Spleen (tissue), 11 donors: ENCODE results near the gene SH3BP4. TPM values are rescaled to one million over a fixed set of nuclear protein-coding genes. Genes with fewer than 3 reads are reported as not detected.

ENCODE experiments used
- DNase-seq: peaks from one replicate; pipeline ENCODE4 v3.0.0-alpha.2; 2020
- H3K27ac ChIP-seq, 8 donors: fragments of 200-600 bp; sonication (generic) in 7 of 8; 1 replicate in 4 of 8; 2 replicates in 4 of 8; pipeline versions ENCODE4 v1.5.0 to v1.8.0; 2016 to 2021; ENCODE audit warnings: inconsistent platforms in 4 of 8, mild to moderate bottlenecking in 4 of 8, moderate library complexity in 1 of 8
- H3K27me3 ChIP-seq, 7 donors: fragments of 200-600 bp; sonication (generic) in 6 of 7; replicated peaks in 1 of 7; 1 replicate in 4 of 7; 2 replicates in 3 of 7; pipeline versions ENCODE4 v1.5.0 to v1.8.0; 2016 to 2021; ENCODE audit warnings: inconsistent platforms in 3 of 7, mild to moderate bottlenecking in 1 of 7
- H3K36me3 ChIP-seq, 6 donors: fragments of 200-600 bp; sonication (generic) in 5 of 6; 1 replicate in 4 of 6; 2 replicates in 2 of 6; pipeline versions ENCODE4 v1.5.0 to v1.8.0; 2016 to 2021; ENCODE audit warnings: inconsistent platforms in 2 of 6
- H3K4me1 ChIP-seq, 6 donors: fragments of 200-600 bp; sonication (generic) in 5 of 6; 1 replicate in 3 of 6; 2 replicates in 3 of 6; pipeline versions ENCODE4 v1.5.0 to v1.8.0; 2016 to 2021; ENCODE audit warnings: inconsistent platforms in 3 of 6
- H3K4me3 ChIP-seq, 8 donors: fragments of 200-600 bp; sonication (generic) in 7 of 8; 1 replicate in 4 of 8; 2 replicates in 4 of 8; pipeline versions ENCODE4 v1.5.0 to v1.8.0; 2016 to 2021; ENCODE audit warnings: inconsistent platforms in 4 of 8, mild to moderate bottlenecking in 4 of 8, moderate library complexity in 2 of 8
- H3K9me3 ChIP-seq, 8 donors: fragments of 200-600 bp; sonication (generic) in 7 of 8; 1 replicate in 4 of 8; 2 replicates in 4 of 8; pipeline versions ENCODE4 v1.5.0 to v1.8.0; 2016 to 2021; ENCODE audit warnings: inconsistent platforms in 4 of 8
- CTCF ChIP-seq, 11 experiments: fragments of 200-600 bp in 7 of 11; fragments of 450-650 bp in 4 of 11; sonication (generic) in 4 of 11; IDR thresholded peaks in 8 of 11; conservative IDR thresholded peaks in 3 of 11; 1 replicate in 7 of 11; 2 replicates in 4 of 11; pipeline versions ENCODE4 v1.4.0 to v1.8.0; 2016 to 2021; ENCODE audit warnings: antibody characterized with exemption in 11 of 11, inconsistent platforms in 4 of 11, mild to moderate bottlenecking in 1 of 11
- POLR2A ChIP-seq, 3 donors: fragments of 450-650 bp; IDR thresholded peaks; one replicate each; pipeline ENCODE4 v1.5.1; 2017; ENCODE audit warnings: antibody characterized with exemption in 3 of 3, mild to moderate bottlenecking in 1 of 3
- POLR2AphosphoS5 ChIP-seq, 3 donors: sonication (generic); formaldehyde crosslinking; IDR thresholded peaks; one replicate each; pipeline ENCODE4 v1.5.1; 2017; ENCODE audit warnings: antibody characterized with exemption in 3 of 3
- WGBS, 5 donors: extraction: QIAGEN DNeasy Blood & Tissue Kit in 3 of 5; methylation state at CpG; one replicate each; pipeline versions ENCODE4 v1.1.5 to v1.1.7; 2013 to 2018; 5-methylcytosine and 5-hydroxymethylcytosine counted together
- intact Hi-C: fragments of 100-400 bp; cut with DNase I; formaldehyde crosslinking; loops from one replicate; pipeline ENCODE4 v1.15.0; 2023; ENCODE audit warnings: low total_unique reads
- polyA plus RNA-seq, 3 donors: library from polyadenylated mRNA; stranded (reverse); fragments of 200-250 nt; gene quantifications; one replicate each; pipeline ENCODE4 v1.2.1, GENCODE V29; 2013
- total RNA-seq, 7 donors: library from RNA; depleted of rRNA in 3 of 7; stranded (reverse); fragments of >200 nt in 3 of 7; fragmentation: NEBNext Ultra II Directional in 4 of 7; extraction: Animal tissue kit (Norgen Biotek cat#: 25700) in 4 of 7; gene quantifications; one replicate each; pipeline versions ENCODE4 v1.1.0 to v1.2.1, GENCODE V29; 2016 to 2021
- donor health status: healthy with polysubstance abuse.
- donor health status: DM: no; HTN: no; CAD: no; lungs with moderate emphysema.
- donor health status: DM: no; HTN: no; CAD: no.
- donor health status: Bipolar disorder and iron deficiency.
- donor health status: healthy.
- donor health status: DM: no; HTN: no; CAD: no.
- donor health status: DM: yes; HTN: yes; CAD: no.

SH3BP4 gene
- total and polyA plus RNA-seq, 10 donors, result 2.3 to 21.0 (median 12.4) TPM

DNA sequence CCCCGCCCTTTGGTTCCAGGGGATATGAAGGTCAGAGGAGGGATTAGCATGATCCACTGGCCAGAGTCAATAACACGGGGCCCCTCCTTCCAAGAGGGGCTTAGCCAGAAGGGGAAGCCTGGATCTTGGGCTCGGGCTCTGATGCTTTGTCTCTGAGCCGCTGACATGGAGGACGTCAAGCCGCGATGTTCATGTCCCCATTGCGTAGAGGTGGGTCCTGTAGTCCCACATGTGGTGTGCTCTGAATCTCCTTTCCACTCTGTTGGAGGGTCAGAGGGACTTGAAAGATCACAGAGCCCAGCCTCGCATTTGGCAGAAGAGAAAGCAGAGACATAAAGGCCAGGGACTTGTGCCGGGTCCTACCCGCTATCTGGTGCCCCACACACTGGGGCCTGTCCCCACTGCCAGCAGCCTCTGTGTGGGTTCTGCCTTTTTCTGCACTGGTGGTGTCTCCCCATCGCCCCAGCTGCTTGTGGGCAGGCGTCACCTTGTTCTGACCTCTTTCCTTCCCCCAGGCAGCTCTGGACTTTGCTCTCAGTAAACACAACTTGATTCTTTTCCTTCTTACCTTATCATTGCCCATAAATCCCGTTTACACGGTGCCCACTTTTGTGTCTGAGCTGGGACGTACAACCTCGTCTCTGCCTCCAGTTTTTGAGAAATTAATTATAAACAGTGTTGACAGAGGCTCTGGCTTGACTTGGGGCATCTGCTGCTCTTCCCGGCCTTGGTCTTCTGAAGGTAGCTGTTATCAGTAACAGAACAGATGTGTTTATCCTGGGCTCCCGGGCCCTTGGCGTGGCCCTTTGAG is 48.8 kb downstream of the SH3BP4 start:
- WGBS, 5 donors, result 78 to 87% (median 83%) methylated on average over 15 to 20 of the region's 20 CpGs
- TF ChIP-seq POLR2AphosphoS5 (IDR thresholded peaks at IDR 0.05) (no peak), CTCF (IDR thresholded peaks at IDR 0.05 in 8 of 11, conservative IDR thresholded peaks at IDR 0.05 in 3 of 11) (no peak), POLR2A (IDR thresholded peaks at IDR 0.05) (no peak)
- no peak for DNase-seq
- Histone ChIP-seq H3K27ac (no peak overlapping the region), H3K4me3 (no peak overlapping the region), H3K4me1 (peaks cover 0 to 5% (median 0%) of the 10 kb centered on the region in 6 donors), H3K36me3 (no peaks in the 10 kb centered on the region), H3K27me3 (no peaks in the 10 kb centered on the region), H3K9me3 (no peaks in the 10 kb centered on the region)
- intact Hi-C loops, result no loop called here

- TF ChIP-seq POLR2A (IDR thresholded peaks at IDR 0.05) (no peak), POLR2AphosphoS5 (IDR thresholded peaks at IDR 0.05) (no peak), CTCF (IDR thresholded peaks at IDR 0.05 in 8 of 11, conservative IDR thresholded peaks at IDR 0.05 in 3 of 11) (no peak)
- no peaks in the 10 kb centered on the region for H3K27me3 ChIP-seq
- H3K27ac ChIP-seq, result no peak overlapping the region
- WGBS, 5 donors, result 86 to 91% (median 91%) methylated on average over 25 of the region's 25 CpGs
- H3K4me1 ChIP-seq, result peaks cover 0 to 5% (median 0%) of the 10 kb centered on the region in 6 donors
- no peaks in the 10 kb centered on the region for H3K36me3 ChIP-seq
- DNase-seq, result no peak
- no peak overlapping the region for H3K4me3 ChIP-seq
- no peaks in the 10 kb centered on the region for H3K9me3 ChIP-seq
- intact Hi-C loops, result no loop called here
Measured at GRCh38 chr2:235001237-235002133, 49.7 kb downstream of the SH3BP4 start.

DNA sequence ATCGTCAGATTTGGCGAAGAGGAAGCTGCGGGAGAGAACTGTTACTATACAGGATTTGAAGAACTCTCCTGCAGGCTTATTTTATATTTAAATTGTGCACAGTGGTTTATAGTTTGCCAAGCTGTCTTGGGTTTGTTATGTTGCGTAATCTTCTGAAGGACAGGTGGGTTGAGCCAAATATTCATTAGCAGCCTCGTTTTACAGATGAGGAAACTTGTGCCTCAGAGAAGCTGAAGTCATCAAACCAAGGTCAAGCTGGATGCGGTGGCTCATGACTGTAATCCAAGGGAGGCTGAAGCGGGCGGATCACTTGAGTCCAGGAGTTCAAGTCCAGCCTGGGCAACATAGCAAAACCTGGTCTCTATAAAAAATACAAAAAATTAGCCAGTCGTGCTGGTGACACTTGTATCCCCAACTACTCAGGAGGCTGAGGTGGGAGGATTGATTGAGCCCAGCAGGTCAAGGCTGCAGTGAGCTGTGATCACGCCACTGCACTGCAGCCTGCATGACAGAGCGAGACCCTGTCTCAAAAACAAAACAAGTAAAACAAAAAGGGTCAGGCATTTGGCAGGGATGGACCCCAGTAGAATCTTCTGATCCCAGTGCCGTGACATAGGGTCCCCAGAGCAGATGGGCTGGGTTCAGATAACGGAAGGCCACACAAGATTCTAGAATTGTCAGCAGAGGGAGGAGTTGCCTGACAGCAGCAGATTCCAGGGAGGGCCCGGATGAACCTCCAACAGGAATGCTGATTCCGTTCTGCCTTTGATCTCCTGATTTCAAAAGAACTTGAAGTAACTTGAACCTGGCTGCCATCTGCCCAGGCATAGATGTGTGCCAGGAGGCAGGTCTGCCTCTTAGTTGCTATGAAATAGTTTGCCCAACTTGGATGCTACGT is 50.6 kb downstream of the SH3BP4 start:
- H3K9me3 ChIP-seq, result no peaks in the 10 kb centered on the region
- no peaks in the 10 kb centered on the region for H3K27me3 ChIP-seq
- DNase-seq, result no peak
- peaks cover 0 to 5% (median 0%) of the 10 kb centered on the region in 6 donors for H3K4me1 ChIP-seq
- intact Hi-C loops, result no loop called here
- 77 to 92% (median 80%) methylated on average over 16 of the region's 16 CpGs for WGBS, 5 donors
- TF ChIP-seq CTCF (IDR thresholded peaks at IDR 0.05 in 8 of 11, conservative IDR thresholded peaks at IDR 0.05 in 3 of 11), result no peak
- no peak for TF ChIP-seq POLR2AphosphoS5 (IDR thresholded peaks at IDR 0.05)
- TF ChIP-seq POLR2A (IDR thresholded peaks at IDR 0.05), result no peak
- no peak overlapping the region for H3K27ac ChIP-seq
- no peaks in the 10 kb centered on the region for H3K36me3 ChIP-seq
- no peak overlapping the region for H3K4me3 ChIP-seq
